Activated T-cell treated with anti-CD3 and anti-CD28 coated beads for 24 hours (primary cell): ENCODE data around the gene MACO1.
"Not testable (repeated sequence)": the region's sequence is repeated elsewhere in the genome, so short reads cannot be mapped to it uniquely, and the experiment has no call there.

Source experiments
- DNase-seq: peaks from one replicate; pipeline ENCODE4 v3.0.0-alpha.2; 2020; ENCODE audit warnings: low read depth

Gene MACO1

GRCh38 chr1:25487628-25488027, 56.9 kb downstream of the MACO1 start:
- DNase-seq, result no peak

GRCh38 chr1:25492323-25492722, 61.6 kb downstream of the MACO1 start:
- no peak for DNase-seq

GRCh38 chr1:25494952-25495351, 64.3 kb downstream of the MACO1 start:
- DNase-seq, result no peak

- DNase-seq, result no peak
These were observed 70.0 kb downstream of the MACO1 start for GRCh38 chr1:25500694-25501093.

GRCh38 chr1:25501235-25502058, 70.8 kb downstream of the MACO1 start:
- no peak for DNase-seq

GRCh38 chr1:25502957-25503356, 72.3 kb downstream of the MACO1 start:
- DNase-seq, result no peak

GRCh38 chr1:25503551-25504426, 73.1 kb downstream of the MACO1 start:
- DNase-seq, result peak; percentile 53

GRCh38 chr1:25504706-25505595, 74.3 kb downstream of the MACO1 start:
- no peak for DNase-seq

- no peak for DNase-seq
These were observed 75.1 kb downstream of the MACO1 start for GRCh38 chr1:25505656-25506385.

- DNase-seq, result not testable (repeated sequence)
These were observed 76.1 kb downstream of the MACO1 start for GRCh38 chr1:25506566-25507463.

- no peak for DNase-seq
These were observed 83.0 kb downstream of the MACO1 start for GRCh38 chr1:25513666-25514065.

GRCh38 chr1:25515033-25515432, 84.3 kb downstream of the MACO1 start:
- DNase-seq, result no peak

- no peak for DNase-seq
These were observed 86.0 kb downstream of the MACO1 start for GRCh38 chr1:25516686-25517085.

GRCh38 chr1:25517476-25518394, 87.0 kb downstream of the MACO1 start:
- no peak for DNase-seq

GRCh38 chr1:25519624-25520023, 88.9 kb downstream of the MACO1 start:
- no peak for DNase-seq

GRCh38 chr1:25520446-25521061, 89.9 kb downstream of the MACO1 start:
- peak; percentile 50 for DNase-seq

- no peak for DNase-seq
These were observed 91.4 kb downstream of the MACO1 start for GRCh38 chr1:25522031-25522655.

- no peak for DNase-seq
These were observed 92.8 kb downstream of the MACO1 start for GRCh38 chr1:25523542-25523941.
